Uterus (tissue), 4 donors: ENCODE results near the gene SHROOM3. TPM values are rescaled to one million over a fixed set of nuclear protein-coding genes. Genes with fewer than 3 reads are reported as not detected.
A peak's percentile ranks its signal among the peaks of the same experiment; 100 is the strongest.

ENCODE experiments used
- DNase-seq, 2 donors: peaks; one replicate each; pipeline ENCODE4 v3.0.0-alpha.2; 2019 to 2020
- H3K27ac ChIP-seq, 2 donors: fragments of 200-600 bp; sonication (generic); 1 replicate in 1 of 2; 2 replicates in 1 of 2; pipeline ENCODE4 v1.5.1; 2016 to 2018
- H3K27me3 ChIP-seq, 2 donors: fragments of 200-600 bp; sonication (generic); one replicate each; pipeline ENCODE4 v1.5.1; 2018 to 2019; ENCODE audit warnings: control low read depth in 1 of 2
- H3K36me3 ChIP-seq, 2 donors: fragments of 200-600 bp; sonication (generic); one replicate each; pipeline ENCODE4 v1.5.1; 2019; ENCODE audit warnings: control low read depth in 1 of 2
- H3K4me1 ChIP-seq, 2 donors: fragments of 200-600 bp; sonication (generic); one replicate each; pipeline ENCODE4 v1.5.1; 2018 to 2019; ENCODE audit warnings: control low read depth in 1 of 2
- H3K4me3 ChIP-seq, 2 donors: fragments of 200-600 bp; sonication (generic); 1 replicate in 1 of 2; 2 replicates in 1 of 2; pipeline ENCODE4 v1.5.1; 2018 to 2019; ENCODE audit warnings: mild to moderate bottlenecking in 1 of 2
- H3K9me3 ChIP-seq, 2 donors: fragments of 200-600 bp; sonication (generic); one replicate each; pipeline ENCODE4 v1.5.1; 2019; ENCODE audit warnings: control low read depth in 1 of 2
- POLR2A ChIP-seq, 2 donors: fragments of 450-650 bp; IDR thresholded peaks; one replicate each; pipeline ENCODE4 v1.6.1; 2016; ENCODE audit warnings: antibody characterized with exemption in 2 of 2, mild to moderate bottlenecking in 1 of 2, moderate library complexity in 1 of 2
- intact Hi-C: fragments of 100-400 bp; cut with DNase I; formaldehyde crosslinking; loops from one replicate; pipeline ENCODE4 v1.15.1; 2023; ENCODE audit warnings: low total_unique reads
- total RNA-seq, 4 donors: library from RNA; depleted of rRNA in 3 of 4; stranded (reverse); fragments of >200 nt in 3 of 4; gene quantifications; one replicate each; pipeline versions ENCODE4 v1.1.0 to v1.2.4, GENCODE V29; 2014 to 2023
- TF ChIP-seq, protein P1 (sequence below), 4 experiments: fragments of 200-600 bp in 2 of 4; fragments of 450-650 bp in 2 of 4; sonication (generic) in 2 of 4; IDR thresholded peaks; one replicate each; pipeline ENCODE4 v1.5.1; 2016 to 2019; ENCODE audit warnings: antibody characterized with exemption in 4 of 4, mild to moderate bottlenecking in 2 of 4, moderate library complexity in 1 of 4
- donor health status: DM: yes; HTN: yes; CAD: no.

The SHROOM3 gene
- total RNA-seq, 4 donors from 2014 or later = 1.5 to 24.1 (median 3.4) TPM

GRCh38 chr4:76757418-76757939, 322.4 kb downstream of the SHROOM3 start:
- H3K27ac ChIP-seq = peak overlapping the region in 1 of 2 donors; percentile 48
- peaks cover 0 to 8% of the 10 kb centered on the region in 2 donors for H3K4me1 ChIP-seq
- no peak for DNase-seq
- intact Hi-C loops = loop anchor here (5.0 kb wide), 1 partner anchor 245 kb away; no protein-coding TSS in a partner anchor
- H3K4me3 ChIP-seq = no peak overlapping the region
- TF ChIP-seq POLR2A (IDR thresholded peaks at IDR 0.05) = no peak
- TF ChIP-seq, protein P1, sequence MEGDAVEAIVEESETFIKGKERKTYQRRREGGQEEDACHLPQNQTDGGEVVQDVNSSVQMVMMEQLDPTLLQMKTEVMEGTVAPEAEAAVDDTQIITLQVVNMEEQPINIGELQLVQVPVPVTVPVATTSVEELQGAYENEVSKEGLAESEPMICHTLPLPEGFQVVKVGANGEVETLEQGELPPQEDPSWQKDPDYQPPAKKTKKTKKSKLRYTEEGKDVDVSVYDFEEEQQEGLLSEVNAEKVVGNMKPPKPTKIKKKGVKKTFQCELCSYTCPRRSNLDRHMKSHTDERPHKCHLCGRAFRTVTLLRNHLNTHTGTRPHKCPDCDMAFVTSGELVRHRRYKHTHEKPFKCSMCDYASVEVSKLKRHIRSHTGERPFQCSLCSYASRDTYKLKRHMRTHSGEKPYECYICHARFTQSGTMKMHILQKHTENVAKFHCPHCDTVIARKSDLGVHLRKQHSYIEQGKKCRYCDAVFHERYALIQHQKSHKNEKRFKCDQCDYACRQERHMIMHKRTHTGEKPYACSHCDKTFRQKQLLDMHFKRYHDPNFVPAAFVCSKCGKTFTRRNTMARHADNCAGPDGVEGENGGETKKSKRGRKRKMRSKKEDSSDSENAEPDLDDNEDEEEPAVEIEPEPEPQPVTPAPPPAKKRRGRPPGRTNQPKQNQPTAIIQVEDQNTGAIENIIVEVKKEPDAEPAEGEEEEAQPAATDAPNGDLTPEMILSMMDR (IDR thresholded peaks at IDR 0.05) = no peak
- H3K36me3 ChIP-seq = no peaks in the 10 kb centered on the region
- H3K27me3 ChIP-seq = no peaks in the 10 kb centered on the region
- no peaks in the 10 kb centered on the region for H3K9me3 ChIP-seq

DNA sequence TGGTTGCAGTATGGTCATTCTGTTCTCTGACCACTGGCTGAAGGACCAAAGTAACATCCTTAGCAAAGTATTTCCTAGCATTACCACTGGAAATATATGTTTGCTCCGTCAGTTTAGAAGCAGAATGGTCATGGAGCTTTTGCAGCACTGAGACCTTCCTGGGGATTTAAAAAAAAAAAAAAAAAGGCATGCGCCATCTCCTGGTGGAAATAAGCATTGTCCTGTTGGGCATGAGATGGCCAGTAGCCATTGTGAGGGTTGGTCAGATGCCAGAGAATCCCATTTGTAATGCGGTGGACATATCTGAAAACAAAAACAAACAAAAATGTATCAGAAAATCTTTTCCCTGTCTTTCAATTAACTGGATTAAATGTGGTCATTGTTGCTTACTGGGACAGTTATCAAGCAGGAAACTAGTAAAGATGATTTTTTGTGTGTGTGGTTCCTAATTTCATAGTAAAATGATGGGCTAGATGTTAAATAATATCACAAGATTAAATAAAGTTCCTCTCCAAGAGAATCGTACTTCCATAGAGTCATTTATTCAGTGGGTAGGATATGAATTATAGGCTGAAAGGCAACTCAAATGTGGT, 323.4 kb downstream of the SHROOM3 start:
- H3K27ac ChIP-seq = no peak overlapping the region
- intact Hi-C loops = loop anchor here (5.0 kb wide), 1 partner anchor 246 kb away; no protein-coding TSS in a partner anchor
- H3K9me3 ChIP-seq = no peaks in the 10 kb centered on the region
- H3K4me3 ChIP-seq = no peak overlapping the region
- H3K27me3 ChIP-seq = no peaks in the 10 kb centered on the region
- no peak for DNase-seq
- H3K36me3 ChIP-seq = no peaks in the 10 kb centered on the region
- TF ChIP-seq, protein P1 (IDR thresholded peaks at IDR 0.05) = peak; percentile 39 to 65 (median 60)
- TF ChIP-seq POLR2A (IDR thresholded peaks at IDR 0.05) = no peak
- peaks cover 0 to 8% of the 10 kb centered on the region in 2 donors for H3K4me1 ChIP-seq

DNA sequence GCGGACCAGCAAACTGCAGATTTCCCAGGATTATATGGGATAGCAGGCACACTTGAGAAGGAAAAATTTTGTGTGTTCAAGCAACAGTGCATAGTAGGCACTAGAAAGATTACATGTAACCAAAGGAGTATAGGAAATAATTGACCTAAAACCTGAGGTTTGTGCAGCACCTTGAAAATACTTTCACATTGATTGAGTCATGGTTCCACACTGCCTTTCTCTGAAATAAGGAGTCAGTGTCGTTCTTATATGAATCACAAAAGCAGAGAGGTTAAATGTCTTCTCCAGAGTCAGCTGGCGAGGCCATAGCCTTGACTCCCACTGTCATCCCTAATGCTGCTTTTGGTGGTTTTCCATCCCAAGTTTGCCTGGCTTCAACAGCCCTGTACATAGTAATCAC, 324.0 kb downstream of the SHROOM3 start:
- Histone ChIP-seq H3K27ac (no peak overlapping the region), H3K36me3 (no peaks in the 10 kb centered on the region)
- intact Hi-C loops = loop anchor here (5.0 kb wide), 1 partner anchor 247 kb away; no protein-coding TSS in a partner anchor

DNA sequence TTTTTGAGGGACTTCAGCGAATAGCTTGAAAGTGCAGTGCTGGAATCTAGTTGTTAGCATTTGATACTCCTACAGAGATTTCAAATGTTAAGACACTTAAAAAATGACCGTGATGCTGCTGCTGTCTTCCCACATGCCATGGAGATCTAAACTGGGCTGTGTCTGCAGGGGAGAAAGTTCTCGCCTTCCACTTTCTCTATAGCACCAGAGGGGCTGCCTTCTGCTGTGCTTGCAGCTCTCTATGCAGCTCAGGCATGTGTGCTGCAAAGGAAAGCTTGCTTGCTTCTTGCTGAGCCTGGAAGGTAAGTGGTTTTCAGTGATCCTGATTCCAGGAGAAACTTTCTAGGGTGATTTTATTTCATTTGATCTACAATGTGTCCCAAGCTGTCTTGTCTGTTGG, 325.2 kb downstream of the SHROOM3 start:
- H3K4me3 ChIP-seq = no peak overlapping the region
- no peak for DNase-seq
- no peaks in the 10 kb centered on the region for H3K9me3 ChIP-seq
- H3K4me1 ChIP-seq = no peaks in the 10 kb centered on the region
- no peaks in the 10 kb centered on the region for H3K36me3 ChIP-seq
- TF ChIP-seq, protein P1 (IDR thresholded peaks at IDR 0.05) = no peak
- TF ChIP-seq POLR2A (IDR thresholded peaks at IDR 0.05) = no peak
- H3K27ac ChIP-seq = no peak overlapping the region
- intact Hi-C loops = no loop called here
- H3K27me3 ChIP-seq = no peaks in the 10 kb centered on the region

More for the DNA sequence above, 324.0 kb downstream of the SHROOM3 start:
- Histone ChIP-seq H3K4me1 (peaks cover 0 to 5% of the 10 kb centered on the region in 2 donors), H3K9me3 (no peaks in the 10 kb centered on the region), H3K4me3 (no peak overlapping the region), H3K27me3 (no peaks in the 10 kb centered on the region)
- TF ChIP-seq POLR2A (IDR thresholded peaks at IDR 0.05) = no peak
- TF ChIP-seq, protein P1 (IDR thresholded peaks at IDR 0.05) = no peak
- no peak for DNase-seq
